ENCODE measurements around the gene CFTR. TPM values are rescaled to one million over a fixed set of nuclear protein-coding genes. Genes with fewer than 3 reads are reported as not detected.

CFTR gene
- total RNA-seq, 1 experiment from 2014 or later, result 0.31 TPM

DNA sequence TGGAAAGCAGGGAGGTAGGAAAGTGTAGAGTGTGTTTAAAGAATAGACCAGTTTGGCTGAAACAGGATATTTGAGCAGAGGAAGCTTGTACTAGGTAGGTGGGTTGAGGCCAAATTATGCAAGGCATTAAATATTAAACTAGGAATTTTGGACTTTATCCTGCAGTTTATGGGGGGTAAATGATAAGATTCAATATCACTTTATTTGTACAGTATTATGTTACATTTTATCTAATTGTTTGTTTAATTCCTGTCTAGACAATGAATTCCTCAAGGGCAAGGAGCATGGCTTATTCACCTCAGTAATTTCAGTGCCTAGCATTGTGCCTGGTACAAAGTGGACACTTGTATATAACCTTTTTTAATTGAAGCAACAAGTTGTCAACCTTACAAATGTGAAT is 125.9 kb downstream of the CFTR start:
- Histone ChIP-seq H3K36me3 (ENCODE audit: control insufficient read depth, insufficient read depth, low read length) (no peaks in the 10 kb centered on the region), H3K4me3 (ENCODE audit: low read depth in 2 of 2, low read length in 2 of 2) (no peak overlapping the region), H3K27me3 (ENCODE audit: control insufficient read depth, insufficient read depth, low read length) (no peaks in the 10 kb centered on the region), H3K4me1 (ENCODE audit: control insufficient read depth, insufficient read depth, low read length) (no peaks in the 10 kb centered on the region), H3K27ac (ENCODE audit: low read length) (no peak overlapping the region), H3K9me3 (ENCODE audit: control insufficient read depth, insufficient read depth, low read depth, low read length) (no peaks in the 10 kb centered on the region)
- BruUV-seq (replicated peaks), result no TSS peak
- DNase-seq (ENCODE audit: low read depth, low spot score) (no peak), ATAC-seq (no peak)
- intact Hi-C loops (cut with micrococcal nuclease; ENCODE audit: unreplicated experiment), result no loop called here
- TF ChIP-seq TCF7L2 (IDR thresholded peaks at IDR 0.05; ENCODE audit: low read depth, low read length) (no peak), SIN3A (IDR thresholded peaks at IDR 0.05; ENCODE audit: borderline replicate concordance, insufficient read depth, low read depth, low read length) (no peak), POLR2AphosphoS5 (IDR thresholded peaks at IDR 0.05; ENCODE audit: low read depth, low read length) (no peak)
- TF ChIP-seq, protein P1, sequence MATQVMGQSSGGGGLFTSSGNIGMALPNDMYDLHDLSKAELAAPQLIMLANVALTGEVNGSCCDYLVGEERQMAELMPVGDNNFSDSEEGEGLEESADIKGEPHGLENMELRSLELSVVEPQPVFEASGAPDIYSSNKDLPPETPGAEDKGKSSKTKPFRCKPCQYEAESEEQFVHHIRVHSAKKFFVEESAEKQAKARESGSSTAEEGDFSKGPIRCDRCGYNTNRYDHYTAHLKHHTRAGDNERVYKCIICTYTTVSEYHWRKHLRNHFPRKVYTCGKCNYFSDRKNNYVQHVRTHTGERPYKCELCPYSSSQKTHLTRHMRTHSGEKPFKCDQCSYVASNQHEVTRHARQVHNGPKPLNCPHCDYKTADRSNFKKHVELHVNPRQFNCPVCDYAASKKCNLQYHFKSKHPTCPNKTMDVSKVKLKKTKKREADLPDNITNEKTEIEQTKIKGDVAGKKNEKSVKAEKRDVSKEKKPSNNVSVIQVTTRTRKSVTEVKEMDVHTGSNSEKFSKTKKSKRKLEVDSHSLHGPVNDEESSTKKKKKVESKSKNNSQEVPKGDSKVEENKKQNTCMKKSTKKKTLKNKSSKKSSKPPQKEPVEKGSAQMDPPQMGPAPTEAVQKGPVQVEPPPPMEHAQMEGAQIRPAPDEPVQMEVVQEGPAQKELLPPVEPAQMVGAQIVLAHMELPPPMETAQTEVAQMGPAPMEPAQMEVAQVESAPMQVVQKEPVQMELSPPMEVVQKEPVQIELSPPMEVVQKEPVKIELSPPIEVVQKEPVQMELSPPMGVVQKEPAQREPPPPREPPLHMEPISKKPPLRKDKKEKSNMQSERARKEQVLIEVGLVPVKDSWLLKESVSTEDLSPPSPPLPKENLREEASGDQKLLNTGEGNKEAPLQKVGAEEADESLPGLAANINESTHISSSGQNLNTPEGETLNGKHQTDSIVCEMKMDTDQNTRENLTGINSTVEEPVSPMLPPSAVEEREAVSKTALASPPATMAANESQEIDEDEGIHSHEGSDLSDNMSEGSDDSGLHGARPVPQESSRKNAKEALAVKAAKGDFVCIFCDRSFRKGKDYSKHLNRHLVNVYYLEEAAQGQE (IDR thresholded peaks at IDR 0.05; ENCODE audit: insufficient read depth in 1 of 2, low read depth in 2 of 2, low read length in 1 of 2), result no peak
- TF ChIP-seq, protein P2, sequence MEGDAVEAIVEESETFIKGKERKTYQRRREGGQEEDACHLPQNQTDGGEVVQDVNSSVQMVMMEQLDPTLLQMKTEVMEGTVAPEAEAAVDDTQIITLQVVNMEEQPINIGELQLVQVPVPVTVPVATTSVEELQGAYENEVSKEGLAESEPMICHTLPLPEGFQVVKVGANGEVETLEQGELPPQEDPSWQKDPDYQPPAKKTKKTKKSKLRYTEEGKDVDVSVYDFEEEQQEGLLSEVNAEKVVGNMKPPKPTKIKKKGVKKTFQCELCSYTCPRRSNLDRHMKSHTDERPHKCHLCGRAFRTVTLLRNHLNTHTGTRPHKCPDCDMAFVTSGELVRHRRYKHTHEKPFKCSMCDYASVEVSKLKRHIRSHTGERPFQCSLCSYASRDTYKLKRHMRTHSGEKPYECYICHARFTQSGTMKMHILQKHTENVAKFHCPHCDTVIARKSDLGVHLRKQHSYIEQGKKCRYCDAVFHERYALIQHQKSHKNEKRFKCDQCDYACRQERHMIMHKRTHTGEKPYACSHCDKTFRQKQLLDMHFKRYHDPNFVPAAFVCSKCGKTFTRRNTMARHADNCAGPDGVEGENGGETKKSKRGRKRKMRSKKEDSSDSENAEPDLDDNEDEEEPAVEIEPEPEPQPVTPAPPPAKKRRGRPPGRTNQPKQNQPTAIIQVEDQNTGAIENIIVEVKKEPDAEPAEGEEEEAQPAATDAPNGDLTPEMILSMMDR (IDR thresholded peaks at IDR 0.05), result no peak
- in situ Hi-C loops (cut with HindIII; ENCODE audit: low pct_unique_long_range_greater_than_20kb, low sequenced_read_pairs), result no loop called here
- ChIA-PET POLR2A (no interaction called here), CTCF (no interaction called here)

DNA sequence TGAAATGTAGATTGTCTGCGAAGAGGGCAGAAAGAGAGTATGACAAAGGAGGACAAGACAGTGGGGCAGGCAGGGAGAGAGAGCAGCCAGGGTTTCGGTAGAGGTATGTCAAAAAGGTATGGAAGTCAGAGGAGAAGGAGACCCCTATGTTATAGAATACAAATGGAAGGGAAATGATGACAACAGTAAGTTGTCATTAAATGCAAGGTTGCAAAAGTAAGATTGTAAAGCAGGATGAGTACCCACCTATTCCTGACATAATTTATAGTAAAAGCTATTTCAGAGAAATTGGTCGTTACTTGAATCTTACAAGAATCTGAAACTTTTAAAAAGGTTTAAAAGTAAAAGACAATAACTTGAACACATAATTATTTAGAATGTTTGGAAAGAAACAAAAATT is 126.3 kb downstream of the CFTR start:
- DNase-seq (ENCODE audit: low read depth, low spot score), result no peak
- ATAC-seq, result no peak
- Histone ChIP-seq H3K27ac (ENCODE audit: low read length) (no peak overlapping the region), H3K36me3 (ENCODE audit: control insufficient read depth, insufficient read depth, low read length) (no peaks in the 10 kb centered on the region), H3K9me3 (ENCODE audit: control insufficient read depth, insufficient read depth, low read depth, low read length) (no peaks in the 10 kb centered on the region), H3K4me1 (ENCODE audit: control insufficient read depth, insufficient read depth, low read length) (no peaks in the 10 kb centered on the region), H3K4me3 (ENCODE audit: low read depth in 2 of 2, low read length in 2 of 2) (no peak overlapping the region), H3K27me3 (ENCODE audit: control insufficient read depth, insufficient read depth, low read length) (no peaks in the 10 kb centered on the region)
- TF ChIP-seq POLR2AphosphoS5 (IDR thresholded peaks at IDR 0.05; ENCODE audit: low read depth, low read length) (no peak), TCF7L2 (IDR thresholded peaks at IDR 0.05; ENCODE audit: low read depth, low read length) (no peak), SIN3A (IDR thresholded peaks at IDR 0.05; ENCODE audit: borderline replicate concordance, insufficient read depth, low read depth, low read length) (no peak)
- TF ChIP-seq, protein P1 (IDR thresholded peaks at IDR 0.05; ENCODE audit: insufficient read depth in 1 of 2, low read depth in 2 of 2, low read length in 1 of 2), result no peak
- TF ChIP-seq, protein P2 (IDR thresholded peaks at IDR 0.05), result no peak
- intact Hi-C loops (cut with micrococcal nuclease; ENCODE audit: unreplicated experiment), result no loop called here
- in situ Hi-C loops (cut with HindIII; ENCODE audit: low pct_unique_long_range_greater_than_20kb, low sequenced_read_pairs), result no loop called here
- no TSS peak for BruUV-seq (replicated peaks)
- CTCF ChIA-PET, result no interaction called here
- POLR2A ChIA-PET, result no interaction called here
